Esophagus muscularis mucosa (tissue), 4 donors: ENCODE results near the gene PDPN.

ENCODE experiments used
- EP300 ChIP-seq: sonication (generic); formaldehyde crosslinking; IDR thresholded peaks from one replicate; pipeline ENCODE4 v1.6.1; 2017; ENCODE audit warnings: antibody characterized with exemption
- POLR2A ChIP-seq: fragments of 450-650 bp; IDR thresholded peaks from one replicate; pipeline ENCODE4 v1.6.1; 2017; ENCODE audit warnings: antibody characterized with exemption, moderate library complexity, mild to moderate bottlenecking, low read depth
- POLR2AphosphoS5 ChIP-seq, 2 donors: sonication (generic); formaldehyde crosslinking; IDR thresholded peaks; one replicate each; pipeline ENCODE4 v1.6.1; 2017; ENCODE audit warnings: antibody characterized with exemption in 2 of 2
- TF ChIP-seq, protein P1 (sequence below), 3 experiments: fragments of 200-600 bp in 2 of 3; fragments of 450-650 bp in 1 of 3; sonication (generic) in 2 of 3; IDR thresholded peaks; one replicate each; pipeline ENCODE4 v1.5.1; 2017 to 2019; ENCODE audit warnings: antibody characterized with exemption in 3 of 3, mild to moderate bottlenecking in 2 of 3, moderate library complexity in 1 of 3

- TF ChIP-seq, protein P1, sequence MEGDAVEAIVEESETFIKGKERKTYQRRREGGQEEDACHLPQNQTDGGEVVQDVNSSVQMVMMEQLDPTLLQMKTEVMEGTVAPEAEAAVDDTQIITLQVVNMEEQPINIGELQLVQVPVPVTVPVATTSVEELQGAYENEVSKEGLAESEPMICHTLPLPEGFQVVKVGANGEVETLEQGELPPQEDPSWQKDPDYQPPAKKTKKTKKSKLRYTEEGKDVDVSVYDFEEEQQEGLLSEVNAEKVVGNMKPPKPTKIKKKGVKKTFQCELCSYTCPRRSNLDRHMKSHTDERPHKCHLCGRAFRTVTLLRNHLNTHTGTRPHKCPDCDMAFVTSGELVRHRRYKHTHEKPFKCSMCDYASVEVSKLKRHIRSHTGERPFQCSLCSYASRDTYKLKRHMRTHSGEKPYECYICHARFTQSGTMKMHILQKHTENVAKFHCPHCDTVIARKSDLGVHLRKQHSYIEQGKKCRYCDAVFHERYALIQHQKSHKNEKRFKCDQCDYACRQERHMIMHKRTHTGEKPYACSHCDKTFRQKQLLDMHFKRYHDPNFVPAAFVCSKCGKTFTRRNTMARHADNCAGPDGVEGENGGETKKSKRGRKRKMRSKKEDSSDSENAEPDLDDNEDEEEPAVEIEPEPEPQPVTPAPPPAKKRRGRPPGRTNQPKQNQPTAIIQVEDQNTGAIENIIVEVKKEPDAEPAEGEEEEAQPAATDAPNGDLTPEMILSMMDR (IDR thresholded peaks at IDR 0.05), result no peak
- TF ChIP-seq POLR2AphosphoS5 (IDR thresholded peaks at IDR 0.05), result no peak
- no peak for TF ChIP-seq POLR2A
- no peak for TF ChIP-seq EP300
Observed at GRCh38 chr1:13627127-13627526, 43.5 kb downstream of the PDPN start.
